IMR-90 (cell line): Measurements from ENCODE around the gene C8A. TPM values are rescaled to one million over a fixed set of nuclear protein-coding genes. Genes with fewer than 3 reads are reported as not detected.

Experiments
- ATAC-seq: fragments of 200-7000 bp; cut with Tn5 transposase; 2 replicates; pipeline ENCODE4 v1.9.1; 2020; ENCODE audit warnings: low read depth, mild to moderate bottlenecking, moderate library complexity
- BruUV-seq: library from RNA; stranded (reverse); fragments of 400-500 nt; replicated peaks from 2 replicates; lab custom pipeline; 2021; lab: Mats Ljungman, UMichigan
- CTCF ChIA-PET: fragments of 300-600 bp; formaldehyde crosslinking; extraction: SDS; loops from one replicate; lab custom pipeline; 2021; ENCODE audit warnings: antibody characterized with exemption; lab: Yijun Ruan, JAX
- POLR2A ChIA-PET: fragments of 300-600 bp; sonication (Branson Sonifier 250); formaldehyde crosslinking; loops from one replicate; lab custom pipeline; 2022; ENCODE audit warnings: antibody characterized with exemption; ENCODE audit not compliant: unreplicated experiment; lab: Charles Lee
- DNase-seq: peaks from one replicate; pipeline ENCODE4 v3.0.0; 2013
- H2AFZ ChIP-seq: replicated peaks from 2 replicates; pipeline ENCODE3; 2013; ENCODE audit warnings: low read length, mild to moderate bottlenecking; ENCODE audit not compliant: poor library complexity
- H2AK5ac ChIP-seq: 2 replicates; pipeline ENCODE4 v1.6.1; 2013; ENCODE audit warnings: low read depth, low read length, inconsistent platforms
- H2AK9ac ChIP-seq: replicated peaks from 2 replicates; pipeline ENCODE3; 2013; ENCODE audit warnings: mild to moderate bottlenecking, low read depth, low read length, moderate library complexity; ENCODE audit not compliant: poor library complexity
- H2BK120ac ChIP-seq: 2 replicates; pipeline ENCODE4 v1.6.1; 2013; ENCODE audit warnings: low read depth, low read length, inconsistent platforms
- H2BK15ac ChIP-seq: 3 replicates; pipeline ENCODE4 v1.6.1; 2013; ENCODE audit warnings: low read depth, low read length, inconsistent platforms
- H2BK20ac ChIP-seq: 2 replicates; pipeline ENCODE4 v1.6.1; 2013; ENCODE audit warnings: low read depth, mild to moderate bottlenecking, inconsistent platforms, low read length, moderate library complexity
- H2BK5ac ChIP-seq: 2 replicates; pipeline ENCODE4 v1.6.1; 2013; ENCODE audit warnings: mild to moderate bottlenecking, low read depth, low read length, inconsistent platforms; ENCODE audit not compliant: poor library complexity, severe bottlenecking
- H3K14ac ChIP-seq: replicated peaks from 2 replicates; pipeline ENCODE4 v1.6.1; 2013; ENCODE audit warnings: low read depth, low read length, inconsistent platforms
- H3K18ac ChIP-seq: 2 replicates; pipeline ENCODE4 v1.6.1; 2013; ENCODE audit warnings: low read depth, low read length, control low read depth
- H3K23ac ChIP-seq: 2 replicates; pipeline ENCODE4 v1.6.1; 2013; ENCODE audit warnings: low read depth, low read length, inconsistent platforms
- H3K27ac ChIP-seq: 2 replicates; pipeline ENCODE4 v1.5.1; 2013; ENCODE audit warnings: mild to moderate bottlenecking, control low read depth, low read length; ENCODE audit not compliant: insufficient read depth
- H3K27me3 ChIP-seq: 2 replicates; pipeline ENCODE4 v1.6.1; 2013; ENCODE audit warnings: low read length; ENCODE audit not compliant: control insufficient read depth, insufficient read depth
- H3K36me3 ChIP-seq: 2 replicates; pipeline ENCODE4 v1.6.1; 2013; ENCODE audit warnings: low read length, mixed read lengths; ENCODE audit not compliant: control insufficient read depth, insufficient read depth
- H3K4ac ChIP-seq: 2 replicates; pipeline ENCODE4 v1.6.1; 2013; ENCODE audit warnings: low read depth, low read length, inconsistent platforms
- H3K4me1 ChIP-seq: 2 replicates; pipeline ENCODE4 v1.6.1; 2013; ENCODE audit warnings: low read length, mixed read lengths; ENCODE audit not compliant: control insufficient read depth, insufficient read depth
- H3K4me2 ChIP-seq: 2 replicates; pipeline ENCODE4 v1.6.1; 2013; ENCODE audit warnings: low read depth, mild to moderate bottlenecking, control low read depth, low read length, moderate library complexity
- H3K4me3 ChIP-seq: 2 replicates; pipeline ENCODE4 v1.5.1; 2013; ENCODE audit warnings: low read depth, mild to moderate bottlenecking, control low read depth, low read length, moderate library complexity; ENCODE audit not compliant: insufficient read depth
- H3K56ac ChIP-seq: 2 replicates; pipeline ENCODE4 v1.6.1; 2013; ENCODE audit warnings: low read length, inconsistent platforms; ENCODE audit not compliant: insufficient read depth; ENCODE audit errors: extremely low read depth
- H3K79me1 ChIP-seq, 2 experiments: 2 replicates each; pipeline ENCODE4 v1.6.1; 2013; ENCODE audit warnings: low read length in 2 of 2, inconsistent platforms in 1 of 2, low read depth in 1 of 2
- H3K9ac ChIP-seq: 2 replicates; pipeline ENCODE4 v1.6.1; 2013; ENCODE audit warnings: low read depth, low read length, control low read depth
- H3K9me1 ChIP-seq: 2 replicates; pipeline ENCODE4 v1.6.1; 2013; ENCODE audit warnings: low read length, inconsistent platforms; ENCODE audit not compliant: insufficient read depth
- H3K9me3 ChIP-seq: 2 replicates; pipeline ENCODE4 v1.6.1; 2013; ENCODE audit warnings: low read length; ENCODE audit not compliant: control insufficient read depth, insufficient read depth
- H4K20me1 ChIP-seq: 2 replicates; pipeline ENCODE4 v1.6.1; 2013; ENCODE audit warnings: low read length, inconsistent platforms; ENCODE audit not compliant: insufficient read depth
- H4K5ac ChIP-seq: 2 replicates; pipeline ENCODE4 v1.6.1; 2013; ENCODE audit warnings: mild to moderate bottlenecking, low read depth, low read length, control low read depth
- H4K8ac ChIP-seq, 2 experiments: 2 replicates each; pipeline ENCODE4 v1.6.1; 2013; ENCODE audit warnings: low read depth in 2 of 2, low read length in 2 of 2, control low read depth in 1 of 2, inconsistent platforms in 1 of 2
- H4K91ac ChIP-seq: 2 replicates; pipeline ENCODE4 v1.6.1; 2013; ENCODE audit warnings: low read depth, low read length, inconsistent platforms; ENCODE audit not compliant: insufficient read depth
- BHLHE40 ChIP-seq: fragments of 150-350 bp; IDR thresholded peaks from 2 replicates; pipeline ENCODE4 v1.6.1; 2016; ENCODE audit warnings: mild to moderate bottlenecking, low read depth, low read length
- CEBPB ChIP-seq: IDR thresholded peaks from 2 replicates; pipeline ENCODE4 v1.6.1; 2012; ENCODE audit warnings: low read depth, low read length, improper control_type of control experiment
- FOS ChIP-seq: fragments of 150-350 bp; IDR thresholded peaks from 2 replicates; pipeline ENCODE4 v1.6.1; 2016; ENCODE audit warnings: low read depth, low read length
- MAFK ChIP-seq: IDR thresholded peaks from 2 replicates; pipeline ENCODE4 v1.6.1; 2012; ENCODE audit warnings: low read depth, low read length, improper control_type of control experiment
- MAZ ChIP-seq: IDR thresholded peaks from 2 replicates; pipeline ENCODE4 v1.6.1; 2012; ENCODE audit warnings: low read depth, mild to moderate bottlenecking, low read length, improper control_type of control experiment, moderate library complexity, borderline replicate concordance
- RFX5 ChIP-seq: IDR thresholded peaks from 2 replicates; pipeline ENCODE4 v1.8.0; 2012; ENCODE audit warnings: low read depth, mild to moderate bottlenecking, low read length, moderate library complexity
- SMC3 ChIP-seq: fragments of 150-350 bp; IDR thresholded peaks from 2 replicates; pipeline ENCODE4 v1.6.1; 2016; ENCODE audit warnings: low read depth, mild to moderate bottlenecking, antibody characterized with exemption, low read length, moderate library complexity
- dilution Hi-C: fragments of 300-500 bp; cut with HindIII; formaldehyde crosslinking; loops from one replicate; pipeline ENCODE4 v1.14.3; 2018; ENCODE audit warnings: low sequenced_read_pairs; ENCODE audit not compliant: unreplicated experiment
- in situ Hi-C: fragments of 300-500 bp; cut with MboI; formaldehyde crosslinking; loops from 3 replicates; pipeline ENCODE4 v1.14.3; 2019; ENCODE audit warnings: low sequenced_read_pairs, inconsistent platforms, mixed read lengths
- intact Hi-C: fragments of 100-400 bp; cut with micrococcal nuclease; formaldehyde crosslinking; loops from 2 replicates; pipeline ENCODE4 v1.10.0; 2022
- polyA plus RNA-seq, 3 experiments: library from polyadenylated mRNA; depleted of rRNA; stranded (reverse); fragments of >200 nt; gene quantifications; 2 replicates each; pipeline ENCODE4 v1.2.3, GENCODE V29; 2012; ENCODE audit warnings: low replicate concordance in 1 of 3
- total RNA-seq: library from RNA; depleted of rRNA; stranded (reverse); fragments of >200 nt; gene quantifications from 2 replicates; pipeline ENCODE4 v1.2.3, GENCODE V29; 2012

The C8A gene
- total and polyA plus RNA-seq, 2 of the 4 experiments (the other 2 are of a cell fraction): not detected

GRCh38 chr1:56872597-56872996 is 18.0 kb downstream of the C8A start:
- Histone ChIP-seq H2BK15ac (no peak overlapping the region), H3K36me3 (no peaks in the 10 kb centered on the region), H3K9me3 (no peaks in the 10 kb centered on the region), H3K4me3 (no peak overlapping the region), H2BK120ac (peak overlapping the region; percentile 67; the same call in 1 of the 2 replicates), H2AK5ac (no peak overlapping the region), H4K91ac (no peak overlapping the region), H3K14ac (peak overlapping the region; percentile 50; the same call in 1 of the 2 replicates), H3K4ac (no peak overlapping the region), H2BK20ac (peak overlapping the region; percentile 87; the same call in 1 of the 2 replicates), H3K56ac (no peak overlapping the region), H3K79me1 (no peaks in the 10 kb centered on the region), H3K18ac (peak overlapping the region; percentile 16; the same call in 1 of the 2 replicates), H3K9me1 (peaks cover 4% of the 10 kb centered on the region; the same call in 1 of the 2 replicates), H2AFZ (no peak overlapping the region), H3K27ac (no peak overlapping the region), H4K5ac (no peak overlapping the region), H3K4me2 (no peak overlapping the region; the same call in 1 of the 2 replicates), H3K23ac (0 out of 2 replicates have a peak overlapping the region, but pooled peaks have one; percentile 7), H2BK5ac (peak overlapping the region; percentile 20), H3K9ac (no peak overlapping the region), H4K20me1 (no peaks in the 10 kb centered on the region), H2AK9ac (no peak overlapping the region), H3K27me3 (no peaks in the 10 kb centered on the region), H3K4me1 (peaks cover 5% of the 10 kb centered on the region; the same call in 1 of the 2 replicates), H4K8ac (no peak overlapping the region)
- BruUV-seq: no TSS peak
- ATAC-seq (peak; percentile 69), DNase-seq (peak; percentile 71)
- ChIA-PET POLR2A (interaction anchor here (0.6 kb wide), 1 partner anchor 114 kb away, joined by 3 read pairs; no protein-coding TSS in a partner anchor), CTCF (no interaction called here)
- dilution Hi-C loops: no loop called here
- TF ChIP-seq CEBPB (no peak), FOS (no peak), SMC3 (no peak), MAZ (no peak), RFX5 (no peak), MAFK (no peak), BHLHE40 (no peak)
- in situ Hi-C loops: no loop called here
- intact Hi-C loops: no loop called here
